Lung (tissue), 12 donors: ENCODE measurements around the gene SLC16A3. TPM values are rescaled to one million over a fixed set of nuclear protein-coding genes. Genes with fewer than 3 reads are reported as not detected.
A peak's percentile ranks its signal among the peaks of the same experiment; 100 is the strongest.
"Not testable (repeated sequence)": the region's sequence is repeated elsewhere in the genome, so short reads cannot be mapped to it uniquely, and the experiment has no call there.

Source experiments
- ATAC-seq: fragments of 200-7000 bp; cut with Tn5 transposase; one replicate; pipeline ENCODE4 v1.9.1; 2020; ENCODE audit warnings: moderate number of reproducible peaks; ENCODE audit not compliant: insufficient read depth, low FRiP score
- DNase-seq, 3 donors: peaks; one replicate each; pipeline ENCODE4 v3.0.0-alpha.2; 2013 to 2017
- H3K27ac ChIP-seq, 2 donors: one replicate each; pipeline ENCODE4 v1.5.1; 2013; ENCODE audit warnings: mild to moderate bottlenecking in 2 of 2, moderate library complexity in 2 of 2, control low read depth in 1 of 2, inconsistent platforms in 1 of 2, low read depth in 1 of 2, low read length in 1 of 2
- H3K27me3 ChIP-seq, 3 donors: one replicate each; pipeline ENCODE4 v1.5.1; 2013; ENCODE audit warnings: low read length in 2 of 3; ENCODE audit not compliant: control insufficient read depth in 3 of 3, insufficient read depth in 3 of 3
- H3K36me3 ChIP-seq, 4 donors: one replicate each; pipeline ENCODE4 v1.5.1; 2013; ENCODE audit warnings: low read length in 4 of 4, mild to moderate bottlenecking in 1 of 4, moderate library complexity in 1 of 4; ENCODE audit not compliant: control insufficient read depth in 4 of 4, insufficient read depth in 4 of 4
- H3K4me1 ChIP-seq, 5 donors: one replicate each; pipeline ENCODE4 v1.5.1; 2013; ENCODE audit warnings: low read length in 5 of 5, mild to moderate bottlenecking in 2 of 5, moderate library complexity in 1 of 5; ENCODE audit not compliant: control insufficient read depth in 5 of 5, insufficient read depth in 5 of 5
- H3K4me3 ChIP-seq: one replicate; pipeline ENCODE4 v1.5.1; 2013; ENCODE audit warnings: mild to moderate bottlenecking, control low read depth, moderate library complexity
- H3K9ac ChIP-seq, 2 donors: one replicate each; pipeline ENCODE4 v1.5.1; 2013; ENCODE audit warnings: low read length in 2 of 2, control low read depth in 1 of 2; ENCODE audit not compliant: insufficient read depth in 1 of 2
- H3K9me3 ChIP-seq, 4 donors: one replicate each; pipeline ENCODE4 v1.5.1; 2013; ENCODE audit warnings: low read length in 3 of 4, mild to moderate bottlenecking in 1 of 4, moderate library complexity in 1 of 4; ENCODE audit not compliant: control insufficient read depth in 4 of 4, insufficient read depth in 3 of 4
- WGBS, 2 donors: extraction: QIAGEN DNeasy Blood & Tissue Kit; methylation state at CpG; one replicate each; pipeline ENCODE4 v1.1.7; 2013; 5-methylcytosine and 5-hydroxymethylcytosine counted together
- polyA plus RNA-seq, 2 donors: library from polyadenylated mRNA; stranded (reverse); fragments of 200-250 nt; gene quantifications; one replicate each; pipeline ENCODE4 v1.2.1, GENCODE V29; 2013
- total RNA-seq, 2 donors: library from RNA; depleted of rRNA in 1 of 2; stranded (reverse); fragments of >200 nt in 1 of 2; gene quantifications; one replicate each; pipeline ENCODE4 v1.2.1, GENCODE V29; 2014 to 2021
- TF ChIP-seq, protein P1 (sequence below): IDR thresholded peaks from 2 replicates; pipeline ENCODE4 v1.5.1; 2012; ENCODE audit warnings: mild to moderate bottlenecking; ENCODE audit errors: control extremely low read depth, extremely low read depth
- donor health status: control.
- donor health status: control.
- donor health status: Bipolar disorder and iron deficiency.
- donor health status: healthy.
- donor health status: DM: yes; HTN: yes; CAD: no.

SLC16A3 gene
- total and polyA plus RNA-seq, 4 donors = 31.0 to 309 (median 93.4) TPM

DNA sequence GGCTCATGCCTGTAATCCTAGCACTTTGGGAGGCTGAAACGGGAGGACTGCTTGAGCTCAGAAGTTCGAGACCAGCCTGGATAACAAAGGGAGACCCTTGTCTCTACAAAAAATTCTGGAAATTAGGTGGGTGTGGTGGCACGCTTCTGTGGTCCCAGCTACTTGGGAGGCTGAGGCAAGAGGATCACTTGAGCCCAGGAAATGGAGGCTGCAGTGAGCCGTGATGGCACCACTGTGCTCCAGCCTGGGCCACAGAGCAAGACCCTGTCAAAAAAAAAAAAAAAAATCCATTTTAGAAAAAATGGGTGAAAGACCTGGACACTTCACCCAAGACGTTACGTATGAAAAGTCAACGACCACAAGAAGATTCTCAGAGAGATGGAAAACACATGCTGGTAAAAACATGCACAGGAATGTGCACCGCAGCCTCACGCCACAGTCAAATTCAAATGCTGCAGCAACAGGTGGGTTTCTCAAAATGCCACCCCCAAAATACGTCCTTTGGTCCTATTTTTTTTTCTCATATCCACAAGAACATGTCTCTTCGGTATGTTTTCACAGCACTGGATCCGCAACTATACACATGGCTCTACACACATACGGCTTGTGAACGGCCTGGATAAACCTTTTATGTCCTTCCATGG, 27.5 kb downstream of the SLC16A3 start:
- Histone ChIP-seq H3K9ac (no peak overlapping the region), H3K27ac (no peak overlapping the region), H3K27me3 (no peaks in the 10 kb centered on the region), H3K9me3 (no peaks in the 10 kb centered on the region), H3K4me3 (no peak overlapping the region), H3K36me3 (peaks cover 25 to 68% (median 60%) of the 10 kb centered on the region in 4 donors), H3K4me1 (no peaks in the 10 kb centered on the region)
- no peak for ATAC-seq
- DNase-seq = no peak
- 96% methylated on average over 14 of the region's 14 CpGs for WGBS, 2 donors
- TF ChIP-seq, protein P1, sequence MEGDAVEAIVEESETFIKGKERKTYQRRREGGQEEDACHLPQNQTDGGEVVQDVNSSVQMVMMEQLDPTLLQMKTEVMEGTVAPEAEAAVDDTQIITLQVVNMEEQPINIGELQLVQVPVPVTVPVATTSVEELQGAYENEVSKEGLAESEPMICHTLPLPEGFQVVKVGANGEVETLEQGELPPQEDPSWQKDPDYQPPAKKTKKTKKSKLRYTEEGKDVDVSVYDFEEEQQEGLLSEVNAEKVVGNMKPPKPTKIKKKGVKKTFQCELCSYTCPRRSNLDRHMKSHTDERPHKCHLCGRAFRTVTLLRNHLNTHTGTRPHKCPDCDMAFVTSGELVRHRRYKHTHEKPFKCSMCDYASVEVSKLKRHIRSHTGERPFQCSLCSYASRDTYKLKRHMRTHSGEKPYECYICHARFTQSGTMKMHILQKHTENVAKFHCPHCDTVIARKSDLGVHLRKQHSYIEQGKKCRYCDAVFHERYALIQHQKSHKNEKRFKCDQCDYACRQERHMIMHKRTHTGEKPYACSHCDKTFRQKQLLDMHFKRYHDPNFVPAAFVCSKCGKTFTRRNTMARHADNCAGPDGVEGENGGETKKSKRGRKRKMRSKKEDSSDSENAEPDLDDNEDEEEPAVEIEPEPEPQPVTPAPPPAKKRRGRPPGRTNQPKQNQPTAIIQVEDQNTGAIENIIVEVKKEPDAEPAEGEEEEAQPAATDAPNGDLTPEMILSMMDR = no peak

GRCh38 chr17:82257473-82257872, 28.6 kb downstream of the SLC16A3 start:
- Histone ChIP-seq H3K9ac (no peak overlapping the region), H3K9me3 (no peaks in the 10 kb centered on the region), H3K27ac (no peak overlapping the region), H3K27me3 (no peaks in the 10 kb centered on the region), H3K4me1 (no peaks in the 10 kb centered on the region), H3K36me3 (peaks cover 28 to 66% (median 61%) of the 10 kb centered on the region in 4 donors), H3K4me3 (no peak overlapping the region)
- DNase-seq = peak in 1 of 3 donors; percentile 19
- WGBS, 2 donors = 76 to 82% methylated on average over 10 of the region's 10 CpGs
- TF ChIP-seq, protein P1 = no peak
- peak; percentile 19 for ATAC-seq

GRCh38 chr17:82258555-82258954, 29.7 kb downstream of the SLC16A3 start:
- H3K9me3 ChIP-seq = no peaks in the 10 kb centered on the region
- H3K9ac ChIP-seq = no peak overlapping the region
- WGBS, 2 donors = 81 to 88% methylated on average over 5 of the region's 5 CpGs
- DNase-seq (no peak), ATAC-seq (no peak)
- no peaks in the 10 kb centered on the region for H3K27me3 ChIP-seq
- no peak overlapping the region for H3K27ac ChIP-seq
- H3K4me3 ChIP-seq = no peak overlapping the region
- TF ChIP-seq, protein P1 = no peak
- H3K36me3 ChIP-seq = peaks cover 32 to 65% (median 53%) of the 10 kb centered on the region in 4 donors
- H3K4me1 ChIP-seq = no peaks in the 10 kb centered on the region

DNA sequence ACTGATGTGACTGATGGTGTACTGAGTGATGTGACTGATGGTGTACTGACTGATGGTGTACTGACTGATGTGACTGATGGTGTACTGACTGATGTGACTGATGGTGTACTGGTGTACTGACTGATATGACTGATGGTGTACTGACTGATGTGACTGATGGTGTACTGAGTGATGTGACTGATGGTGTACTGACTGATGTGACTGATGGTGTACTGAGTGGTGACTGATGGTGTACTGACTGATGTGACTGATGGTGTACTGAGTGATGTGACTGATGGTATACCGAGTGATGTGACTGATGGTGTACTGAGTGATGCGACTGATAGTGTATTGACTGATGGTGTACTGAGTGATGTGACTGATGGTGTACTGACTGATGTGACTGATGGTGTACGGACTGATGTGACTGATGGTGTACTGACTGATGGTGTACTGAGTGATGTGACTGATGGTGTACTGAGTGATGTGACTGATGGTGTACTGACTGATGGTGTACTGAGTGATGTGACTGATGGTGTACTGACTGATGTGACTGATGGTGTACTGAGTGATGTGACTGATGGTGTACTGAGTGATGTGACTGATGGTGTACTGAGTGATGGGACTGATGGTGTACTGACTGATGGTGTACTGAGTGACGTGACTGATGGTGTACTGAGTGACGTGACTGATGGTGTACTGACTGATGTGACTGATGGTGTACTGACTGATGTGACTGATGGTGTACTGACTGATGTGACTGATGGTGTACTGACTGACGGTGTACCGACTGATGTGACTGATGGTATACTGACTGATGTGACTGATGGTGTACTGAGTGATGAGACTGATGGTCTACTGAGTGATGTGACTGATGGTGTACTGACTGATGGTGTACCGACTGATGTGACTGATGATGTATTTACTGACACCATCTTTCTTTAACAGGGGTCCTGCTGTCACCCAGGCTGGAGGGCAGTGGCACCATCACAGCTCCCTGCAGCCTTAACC, 31.4 kb downstream of the SLC16A3 start:
- H3K27me3 ChIP-seq, ATAC-seq, H3K4me1 ChIP-seq, H3K9me3 ChIP-seq, H3K9ac ChIP-seq, H3K27ac ChIP-seq, H3K4me3 ChIP-seq, DNase-seq: not testable (repeated sequence)
- 93 to 95% methylated on average over 8 of the region's 8 CpGs for WGBS, 2 donors
- peaks cover 32 to 67% (median 55%) of the 10 kb centered on the region in 4 donors for H3K36me3 ChIP-seq
